VCaP (cell line): ENCODE data around the gene FMR1.

ENCODE experiments used
- H3K27ac ChIP-seq: fragments of 450-650 bp; 2 replicates; pipeline ENCODE4 v1.5.1; 2017
- CTCF ChIP-seq: fragments of 450-650 bp; conservative IDR thresholded peaks from 2 replicates; pipeline ENCODE4 v1.5.1; 2017; ENCODE audit warnings: mild to moderate bottlenecking, moderate library complexity

Gene FMR1

DNA sequence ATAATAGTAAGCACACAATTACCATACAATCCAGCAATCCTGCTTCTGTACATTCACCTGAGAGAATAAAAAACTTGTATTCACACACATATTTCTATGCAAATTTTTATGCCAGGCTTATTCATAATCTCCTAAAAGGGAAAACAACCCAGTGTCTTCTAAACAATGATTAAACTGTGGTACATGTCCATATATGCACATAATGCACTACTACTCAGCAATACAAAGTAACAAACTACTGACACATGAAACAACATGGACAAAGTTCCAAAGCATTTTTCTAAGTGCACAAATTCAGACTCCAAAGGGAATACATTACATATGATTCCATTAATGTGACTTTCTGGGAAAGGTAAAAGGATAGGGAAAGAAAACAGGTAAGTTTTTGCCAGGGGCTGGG is 18.0 kb upstream of the FMR1 start:
- no peak for TF ChIP-seq CTCF
- no peak overlapping the region for H3K27ac ChIP-seq

GRCh38 chrX:147894366-147894963 is 17.3 kb upstream of the FMR1 start:
- TF ChIP-seq CTCF = no peak
- no peak overlapping the region for H3K27ac ChIP-seq

DNA sequence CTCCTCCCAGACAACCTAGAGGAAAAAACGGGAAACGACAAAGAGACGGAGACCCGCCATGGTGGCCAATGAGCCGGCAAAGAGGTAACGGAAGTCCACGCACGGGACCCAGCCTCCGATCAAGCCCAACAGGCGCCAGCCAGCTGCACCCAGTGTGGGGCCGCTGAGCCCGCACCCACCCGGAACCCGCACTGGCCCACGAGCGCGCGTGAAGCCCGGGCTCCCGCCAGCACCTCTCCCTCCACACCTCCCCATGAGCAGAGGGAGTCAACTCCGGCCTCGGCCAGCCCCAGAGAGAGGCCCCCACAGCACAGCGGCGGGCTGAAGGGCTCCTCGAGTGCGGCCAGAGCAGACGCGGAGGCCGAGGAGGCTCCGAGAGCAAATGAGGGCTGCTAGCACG is 14.6 kb upstream of the FMR1 start:
- no peak for TF ChIP-seq CTCF
- H3K27ac ChIP-seq = no peak overlapping the region

DNA sequence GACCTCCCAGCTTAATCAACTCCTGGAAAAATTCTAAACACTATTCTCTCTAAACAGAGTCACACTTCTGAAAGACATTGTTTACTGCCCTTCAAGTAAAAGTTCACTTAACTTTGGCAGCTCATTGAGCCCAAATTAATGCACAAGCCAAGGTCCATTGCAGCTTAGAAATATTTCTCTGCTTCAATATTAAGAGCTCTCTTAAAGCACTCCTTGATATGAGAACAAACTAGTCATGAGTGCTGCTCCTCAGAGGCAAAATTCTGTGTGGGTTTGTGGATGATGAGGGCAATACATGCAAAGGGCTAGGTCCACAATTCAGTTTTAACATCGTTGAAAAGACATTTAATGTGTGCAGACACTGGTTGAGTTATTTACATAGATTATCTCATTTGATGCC is 12.8 kb upstream of the FMR1 start:
- no peak overlapping the region for H3K27ac ChIP-seq
- no peak for TF ChIP-seq CTCF

- no peak for TF ChIP-seq CTCF
- no peak overlapping the region for H3K27ac ChIP-seq
These were observed 12.2 kb upstream of the FMR1 start for GRCh38 chrX:147899379-147900114.

DNA sequence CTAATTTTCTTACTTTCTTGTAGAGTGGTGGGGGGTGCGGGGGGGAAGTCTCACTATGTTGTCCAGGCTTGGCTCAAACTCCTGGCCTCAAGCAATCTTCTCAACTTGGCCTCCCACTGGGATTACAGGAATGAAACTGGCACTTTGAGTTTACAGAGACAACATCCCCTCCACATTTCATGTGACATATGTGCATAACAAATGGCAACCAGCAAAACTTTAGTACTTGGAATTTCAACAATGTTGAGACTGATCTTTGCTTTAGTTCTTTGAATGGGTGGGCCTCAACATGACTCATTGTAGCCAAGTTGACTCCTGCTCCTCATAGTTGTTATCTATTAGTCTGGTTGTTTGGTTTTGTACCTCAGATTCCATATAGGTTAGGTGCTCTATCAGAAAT is 11.4 kb upstream of the FMR1 start:
- H3K27ac ChIP-seq = no peak overlapping the region
- no peak for TF ChIP-seq CTCF

GRCh38 chrX:147901461-147902126 is 10.1 kb upstream of the FMR1 start:
- no peak for TF ChIP-seq CTCF
- no peak overlapping the region for H3K27ac ChIP-seq
